Measurements from ENCODE around the gene MAGEA9B. TPM values are rescaled to one million over a fixed set of nuclear protein-coding genes. Genes with fewer than 3 reads are reported as not detected.
A peak's percentile ranks its signal among the peaks of the same experiment; 100 is the strongest.
"Not testable (repeated sequence)": the region's sequence is repeated elsewhere in the genome, so short reads cannot be mapped to it uniquely, and the experiment has no call there.

Gene MAGEA9B
- total and polyA plus RNA-seq, 5 donors from 2014 or later, result not detected

DNA sequence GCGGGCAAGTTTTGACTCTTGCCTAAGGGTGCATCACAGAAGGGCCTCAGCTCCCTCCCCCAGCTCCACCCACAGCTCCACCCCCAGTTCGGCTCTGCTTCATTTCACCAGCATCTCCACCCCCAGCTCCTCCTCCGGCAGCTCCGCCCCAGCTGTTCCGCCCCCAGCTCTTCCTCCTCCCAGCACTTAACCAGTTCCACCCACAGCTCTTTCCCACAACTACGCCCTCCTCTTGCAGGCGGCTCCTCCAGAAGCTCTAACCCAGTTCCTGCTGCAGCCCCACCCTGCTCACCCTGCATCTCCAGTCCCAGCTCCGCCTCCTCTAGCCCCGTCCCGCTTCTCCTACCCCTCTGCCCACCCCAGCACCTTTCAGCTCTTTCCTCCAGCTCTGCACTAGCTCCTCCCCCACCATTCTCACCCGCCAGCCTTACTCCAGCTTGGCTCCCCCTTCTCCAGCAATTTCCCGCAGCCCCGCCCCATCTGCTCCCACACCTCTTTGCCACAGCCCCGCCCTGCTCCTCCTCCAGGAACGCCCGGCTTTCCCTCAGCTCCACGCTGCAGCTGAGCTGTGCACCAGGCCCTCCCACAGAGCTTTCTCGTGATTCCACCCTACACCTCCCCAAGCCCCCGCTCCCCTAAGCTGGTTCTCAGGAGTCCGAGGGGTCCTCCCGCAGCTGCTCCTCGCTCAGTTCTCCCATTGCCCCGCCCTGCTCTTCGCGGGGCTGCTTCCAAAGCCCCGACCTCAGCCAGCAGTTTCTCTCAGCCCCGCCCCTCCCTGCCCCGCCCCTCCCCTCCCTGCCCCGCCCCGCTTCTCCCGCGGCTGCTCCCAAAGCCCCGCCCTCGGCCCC is 47.8 kb downstream of the MAGEA9B start:
- Histone ChIP-seq H3K27ac (ENCODE audit: insufficient read depth, low read length, poor library complexity, severe bottlenecking) (peak overlapping the region; percentile 99), H3K9me3 (ENCODE audit: control insufficient read depth in 2 of 2, low read length in 2 of 2) (no peaks in the 10 kb centered on the region), H3K27me3 (ENCODE audit: control insufficient read depth, insufficient read depth, low read length) (no peaks in the 10 kb centered on the region), H3K4me3 (ENCODE audit: low read depth, low read length) (no peak overlapping the region), H3K4me1 (ENCODE audit: control insufficient read depth, insufficient read depth, low read length, poor library complexity, severe bottlenecking) (peaks cover 11% of the 10 kb centered on the region), H3K36me3 (ENCODE audit: control insufficient read depth, insufficient read depth, low read length) (no peaks in the 10 kb centered on the region)
- peaks cover 0 to 2% (median 0%) of the 10 kb centered on the region in 7 donors for H3K9me3 Mint-ChIP-seq
- H3K27me3 Mint-ChIP-seq, result no peaks in the 10 kb centered on the region
- DNase-seq (peak; percentile 82 to 96 (median 88)), ATAC-seq (ENCODE audit: low read depth in 2 of 2) (peak; percentile 51 to 56)
- H3K4me1 Mint-ChIP-seq, result peaks cover 0 to 15% (median 3%) of the 10 kb centered on the region in 4 donors
- H3K27ac Mint-ChIP-seq, result peak overlapping the region in 2 of 3 donors; percentile 89 to 98
- H3K4me3 Mint-ChIP-seq, result peak overlapping the region; percentile 88 to 93 (median 90)
- H3K36me3 Mint-ChIP-seq, result no peaks in the 10 kb centered on the region

- H3K9me3 ChIP-seq (ENCODE audit: control insufficient read depth in 2 of 2, low read length in 2 of 2); H3K36me3 ChIP-seq (ENCODE audit: control insufficient read depth, insufficient read depth, low read length); DNase-seq; H3K4me3 Mint-ChIP-seq; H3K4me3 ChIP-seq (ENCODE audit: low read depth, low read length); H3K9me3 Mint-ChIP-seq; ATAC-seq (ENCODE audit: low read depth in 2 of 2); H3K27ac ChIP-seq (ENCODE audit: insufficient read depth, low read length, poor library complexity, severe bottlenecking); H3K27me3 Mint-ChIP-seq; H3K36me3 Mint-ChIP-seq; H3K27ac Mint-ChIP-seq; H3K27me3 ChIP-seq (ENCODE audit: control insufficient read depth, insufficient read depth, low read length): not testable (repeated sequence)
- H3K4me1 Mint-ChIP-seq, result peaks cover 0 to 15% (median 3%) of the 10 kb centered on the region in 4 donors
- peaks cover 11% of the 10 kb centered on the region for H3K4me1 ChIP-seq (ENCODE audit: control insufficient read depth, insufficient read depth, low read length, poor library complexity, severe bottlenecking)
Measured at GRCh38 chrX:149537474-149537873, 49.8 kb downstream of the MAGEA9B start.

GRCh38 chrX:149534926-149535602 is 52.2 kb downstream of the MAGEA9B start:
- DNase-seq; H3K9me3 ChIP-seq (ENCODE audit: control insufficient read depth in 2 of 2, low read length in 2 of 2); H3K9me3 Mint-ChIP-seq; H3K36me3 ChIP-seq (ENCODE audit: control insufficient read depth, insufficient read depth, low read length); H3K27ac ChIP-seq (ENCODE audit: insufficient read depth, low read length, poor library complexity, severe bottlenecking); ATAC-seq (ENCODE audit: low read depth in 2 of 2); H3K36me3 Mint-ChIP-seq; H3K4me3 Mint-ChIP-seq; H3K4me3 ChIP-seq (ENCODE audit: low read depth, low read length); H3K4me1 ChIP-seq (ENCODE audit: control insufficient read depth, insufficient read depth, low read length, poor library complexity, severe bottlenecking); H3K4me1 Mint-ChIP-seq; H3K27me3 Mint-ChIP-seq; H3K27me3 ChIP-seq (ENCODE audit: control insufficient read depth, insufficient read depth, low read length): not testable (repeated sequence)
- peak overlapping the region in 1 of 3 donors; percentile 60 for H3K27ac Mint-ChIP-seq

GRCh38 chrX:149533999-149534398 is 53.3 kb downstream of the MAGEA9B start:
- not testable (repeated sequence) for H3K9me3 Mint-ChIP-seq; H3K4me1 ChIP-seq (ENCODE audit: control insufficient read depth, insufficient read depth, low read length, poor library complexity, severe bottlenecking); DNase-seq; H3K27me3 Mint-ChIP-seq; H3K4me1 Mint-ChIP-seq; H3K27me3 ChIP-seq (ENCODE audit: control insufficient read depth, insufficient read depth, low read length); H3K9me3 ChIP-seq (ENCODE audit: control insufficient read depth in 2 of 2, low read length in 2 of 2); H3K4me3 Mint-ChIP-seq; H3K36me3 Mint-ChIP-seq; H3K4me3 ChIP-seq (ENCODE audit: low read depth, low read length); H3K27ac Mint-ChIP-seq; H3K36me3 ChIP-seq (ENCODE audit: control insufficient read depth, insufficient read depth, low read length); H3K27ac ChIP-seq (ENCODE audit: insufficient read depth, low read length, poor library complexity, severe bottlenecking); ATAC-seq (ENCODE audit: low read depth in 2 of 2)

- not testable (repeated sequence) for H3K4me1 ChIP-seq (ENCODE audit: control insufficient read depth, insufficient read depth, low read length, poor library complexity, severe bottlenecking); H3K27ac ChIP-seq (ENCODE audit: insufficient read depth, low read length, poor library complexity, severe bottlenecking); ATAC-seq (ENCODE audit: low read depth in 2 of 2); DNase-seq; H3K4me3 Mint-ChIP-seq; H3K27me3 ChIP-seq (ENCODE audit: control insufficient read depth, insufficient read depth, low read length); H3K36me3 ChIP-seq (ENCODE audit: control insufficient read depth, insufficient read depth, low read length); H3K27me3 Mint-ChIP-seq; H3K36me3 Mint-ChIP-seq; H3K4me3 ChIP-seq (ENCODE audit: low read depth, low read length); H3K9me3 ChIP-seq (ENCODE audit: control insufficient read depth in 2 of 2, low read length in 2 of 2); H3K4me1 Mint-ChIP-seq; H3K9me3 Mint-ChIP-seq
- H3K27ac Mint-ChIP-seq, result peak overlapping the region in 1 of 3 donors; percentile 42
Measured at GRCh38 chrX:149532868-149533267, 54.4 kb downstream of the MAGEA9B start.

Other genes starting within 250 kb of the MAGEA9B start
- gene IDS, start 82.2 kb downstream of the MAGEA9B start, total RNA-seq, result 287 TPM
- 100 to 1,000 TPM; 116 to 147 (median 130) TPM for gene IDS, start 82.2 kb downstream of the MAGEA9B start, polyA plus RNA-seq
- 81.3 TPM for gene EOLA1, start 46.4 kb downstream of the MAGEA9B start, total RNA-seq
- 10 to 100 TPM; 25.6 to 37.7 (median 32.3) TPM for gene EOLA1, start 46.4 kb downstream of the MAGEA9B start, polyA plus RNA-seq
- not detected for gene HSFX3, start 37.5 kb downstream of the MAGEA9B start, total RNA-seq
- gene HSFX3, start 37.5 kb downstream of the MAGEA9B start, polyA plus RNA-seq, result not detected
- gene HSFX2, start 7.9 kb upstream of the MAGEA9B start, total RNA-seq, result not detected
- not detected for gene HSFX2, start 7.9 kb upstream of the MAGEA9B start, polyA plus RNA-seq
- 19.5 TPM for gene TMEM185A, start 44.3 kb upstream of the MAGEA9B start, total RNA-seq
- 10 to 100 TPM; 16.2 to 21.9 (median 19.9) TPM for gene TMEM185A, start 44.3 kb upstream of the MAGEA9B start, polyA plus RNA-seq
- not detected for gene MAGEA11, start 124.6 kb upstream of the MAGEA9B start, total RNA-seq
- not detected for gene MAGEA11, start 124.6 kb upstream of the MAGEA9B start, polyA plus RNA-seq
- gene HSFX1, start 186.6 kb upstream of the MAGEA9B start, total RNA-seq, result 0.32 TPM
- under 1 TPM in 2 of 4 donors, not detected in 2; 0.08 TPM for gene HSFX1, start 186.6 kb upstream of the MAGEA9B start, polyA plus RNA-seq
- gene MAGEA9, start 194.5 kb upstream of the MAGEA9B start, total RNA-seq, result not detected
- not detected for gene MAGEA9, start 194.5 kb upstream of the MAGEA9B start, polyA plus RNA-seq